LoVo (cell line): ENCODE data around the gene AP3B1.
"Not testable (repeated sequence)": the region's sequence is repeated elsewhere in the genome, so short reads cannot be mapped to it uniquely, and the experiment has no call there.

Experiments
- DNase-seq: peaks from one replicate; pipeline ENCODE4 v3.0.0-alpha.2; 2016; ENCODE audit warnings: low spot score

The AP3B1 gene

DNA sequence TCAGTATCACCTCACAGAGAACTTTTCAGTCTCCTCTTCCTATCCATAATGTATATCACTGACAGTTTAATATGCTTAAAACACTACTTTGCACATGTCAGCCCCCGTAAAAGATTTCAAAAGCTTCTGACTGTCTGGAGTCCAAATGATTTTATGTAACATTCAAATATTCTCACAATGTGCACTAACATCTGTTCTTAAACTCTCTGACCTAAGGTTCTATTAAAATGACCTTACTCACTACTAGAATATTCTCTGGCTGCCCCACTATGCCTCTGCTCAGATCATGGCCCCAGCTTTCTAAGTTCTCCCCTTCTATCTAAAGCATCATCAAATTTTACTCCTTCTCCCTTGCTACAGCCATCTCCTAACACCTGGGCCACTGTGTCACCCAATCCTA is 52.5 kb downstream of the AP3B1 start:
- DNase-seq = no peak

DNA sequence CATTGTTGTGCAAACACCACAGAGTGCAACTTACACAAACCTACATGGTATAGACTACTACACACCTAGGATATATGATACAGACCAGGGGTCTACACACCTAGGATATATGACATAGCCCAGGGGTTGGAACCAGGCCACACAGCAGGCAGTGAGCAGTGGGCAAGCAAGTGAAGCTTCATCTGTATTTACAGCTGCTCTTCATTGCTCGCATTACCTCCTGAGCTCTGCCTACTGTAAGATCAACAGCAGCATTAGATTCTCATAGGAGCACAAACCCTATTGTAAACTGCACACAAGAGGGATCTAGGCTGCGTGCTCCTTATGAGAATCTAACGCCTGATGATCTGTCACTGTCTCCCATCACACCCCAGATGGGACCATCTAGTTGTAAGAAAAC is 56.6 kb downstream of the AP3B1 start:
- no peak for DNase-seq

DNA sequence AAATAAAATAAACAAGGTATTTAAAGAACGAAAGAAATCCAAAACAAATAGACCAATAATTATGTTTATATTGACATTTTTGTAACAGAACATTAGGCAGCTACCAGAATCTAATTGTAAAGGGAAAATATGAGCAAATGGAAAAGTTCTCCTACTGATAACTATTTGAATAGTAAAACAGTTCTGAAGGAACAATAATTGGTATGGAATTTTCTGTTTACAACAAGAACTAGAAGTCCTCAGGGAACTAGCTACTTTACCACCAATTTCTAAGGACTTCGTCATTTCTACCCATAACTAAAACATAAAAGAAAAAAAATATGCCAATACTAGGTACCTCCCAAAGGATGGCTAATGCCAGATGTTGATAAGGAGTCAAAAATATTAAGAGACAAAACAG is 58.5 kb downstream of the AP3B1 start:
- no peak for DNase-seq

DNA sequence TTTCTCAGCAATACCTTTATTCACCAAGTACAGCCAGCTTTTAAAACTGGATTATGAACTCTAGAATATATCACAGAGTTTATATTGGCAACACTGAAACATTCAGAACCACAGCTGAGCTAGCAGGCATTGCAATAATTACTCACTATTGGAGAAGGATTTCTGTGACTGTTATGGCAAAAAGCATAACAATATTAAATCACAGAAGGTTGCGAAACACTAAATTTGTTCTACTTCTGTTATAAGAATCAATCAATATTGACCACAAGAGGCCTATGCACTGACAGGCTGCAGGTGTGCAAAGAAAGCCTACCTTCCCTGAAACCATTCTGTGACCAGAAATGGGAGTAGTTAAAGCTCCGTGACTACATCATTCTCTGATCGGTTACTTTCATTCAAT is 59.2 kb downstream of the AP3B1 start:
- DNase-seq = no peak

DNA sequence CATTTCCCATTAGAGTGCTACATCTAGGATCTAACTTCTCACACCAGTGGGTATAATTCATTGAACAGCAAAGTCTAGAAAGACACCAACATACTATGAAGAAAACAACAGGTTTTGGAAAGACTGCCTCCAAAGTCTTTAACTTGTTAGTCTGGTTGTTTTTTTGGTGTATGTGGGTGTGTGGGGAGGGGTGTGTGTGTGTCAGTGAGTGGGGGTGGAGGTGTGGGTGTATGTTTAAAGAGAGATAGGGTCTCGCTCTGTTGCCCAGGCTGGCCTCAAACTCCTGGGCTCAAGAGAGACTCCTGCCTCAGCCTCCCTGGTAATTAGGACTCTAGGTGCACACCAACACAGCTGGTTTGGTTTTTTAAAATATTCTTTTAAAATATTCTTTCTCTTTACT is 59.7 kb downstream of the AP3B1 start:
- no peak for DNase-seq

DNA sequence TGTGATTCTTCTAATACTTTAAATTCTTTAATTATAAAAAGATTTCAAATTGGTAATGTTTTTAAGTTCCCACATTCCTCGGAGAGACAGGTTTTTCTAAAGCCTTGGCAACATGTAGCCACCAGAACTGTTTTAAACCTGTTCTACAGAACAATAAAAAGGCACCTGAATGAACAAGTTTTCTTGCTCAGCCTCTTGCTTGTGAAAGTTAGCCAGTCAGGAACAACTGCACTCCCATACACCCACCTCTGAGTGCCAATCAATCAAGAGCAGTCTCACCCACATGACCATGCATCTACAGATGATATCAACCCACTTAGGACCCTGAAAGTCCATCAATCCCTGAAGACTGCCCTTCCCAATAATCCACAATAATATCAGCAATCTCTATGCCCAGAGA is 62.3 kb downstream of the AP3B1 start:
- no peak for DNase-seq

DNA sequence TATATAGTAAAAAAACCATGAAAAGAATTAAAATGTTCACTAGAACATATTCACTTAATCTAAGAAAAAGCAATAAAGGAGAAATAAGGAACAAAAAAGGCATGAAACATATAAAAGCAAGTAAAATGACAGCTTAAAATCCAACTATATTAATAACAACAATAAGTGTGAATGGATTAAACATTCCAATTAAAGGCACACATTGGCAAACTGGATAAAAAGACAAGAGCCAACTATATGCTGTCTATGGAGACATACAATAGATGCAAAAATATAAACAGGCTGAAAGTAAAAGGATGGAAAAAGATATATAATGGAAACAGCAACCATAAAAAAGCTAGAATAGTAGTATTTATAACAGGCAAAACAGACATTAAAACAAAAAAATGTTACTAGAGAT is 70.1 kb downstream of the AP3B1 start:
- no peak for DNase-seq

DNA sequence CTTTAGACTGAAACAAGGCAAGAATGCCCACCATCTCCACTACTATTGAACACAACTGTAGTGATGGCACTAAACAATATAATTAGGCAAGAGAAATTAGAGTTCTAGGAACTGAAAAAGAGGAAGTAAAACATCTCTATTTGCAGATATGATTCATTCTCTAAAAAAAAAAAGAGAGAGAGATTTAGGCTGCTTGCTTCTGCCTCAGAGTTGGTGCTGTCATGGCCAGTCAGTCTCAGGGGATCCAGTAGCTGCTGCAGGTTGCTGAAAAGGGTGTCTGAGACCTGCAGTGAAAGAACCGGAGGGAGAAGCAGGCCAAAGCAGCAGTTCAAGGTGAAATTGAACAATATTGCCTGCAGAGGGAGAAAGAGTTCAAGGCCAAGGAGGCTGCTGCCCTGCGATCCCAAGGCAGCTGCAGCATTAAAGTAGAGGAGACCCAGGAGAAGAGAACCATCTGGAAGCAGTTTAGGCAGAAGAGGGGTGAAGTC is 72.5 kb downstream of the AP3B1 start:
- no peak for DNase-seq

DNA sequence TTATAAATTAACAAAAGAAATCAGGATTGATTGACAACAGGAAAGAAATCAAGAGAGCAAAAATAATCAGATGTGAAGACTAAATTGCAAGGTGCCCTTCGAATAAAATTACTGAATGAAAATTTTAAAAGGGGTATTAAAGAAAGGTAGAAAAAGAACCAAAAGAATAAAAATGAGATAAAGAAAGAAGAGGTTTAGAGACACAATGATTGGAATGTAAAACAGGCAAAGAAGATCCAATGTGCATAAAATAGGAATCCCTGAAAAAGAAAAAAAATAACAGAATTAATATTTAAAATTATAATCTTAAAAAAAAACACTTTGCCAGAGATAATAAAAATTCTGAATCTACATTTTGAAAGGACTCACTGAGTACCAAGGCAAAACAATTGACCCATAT is 73.0 kb downstream of the AP3B1 start:
- no peak for DNase-seq

DNA sequence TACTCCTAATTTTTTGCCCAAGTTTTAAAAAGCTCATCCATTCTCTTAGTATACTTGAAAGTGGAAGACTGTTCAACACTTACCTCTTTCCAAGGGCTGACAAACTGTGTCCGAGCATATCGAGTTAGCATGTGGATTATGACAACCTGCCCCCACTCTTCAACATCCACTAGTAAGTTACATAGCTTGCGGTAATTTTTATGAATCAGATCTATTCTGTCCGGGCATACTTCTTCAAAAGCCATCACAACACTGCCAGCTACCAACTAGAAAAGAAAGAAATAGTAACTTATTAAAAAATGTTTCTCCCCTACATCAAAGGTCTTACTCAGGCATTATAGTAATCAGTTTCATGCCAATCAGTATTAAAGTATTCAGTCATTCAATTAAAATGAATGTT is 78.5 kb downstream of the AP3B1 start:
- no peak for DNase-seq

DNA sequence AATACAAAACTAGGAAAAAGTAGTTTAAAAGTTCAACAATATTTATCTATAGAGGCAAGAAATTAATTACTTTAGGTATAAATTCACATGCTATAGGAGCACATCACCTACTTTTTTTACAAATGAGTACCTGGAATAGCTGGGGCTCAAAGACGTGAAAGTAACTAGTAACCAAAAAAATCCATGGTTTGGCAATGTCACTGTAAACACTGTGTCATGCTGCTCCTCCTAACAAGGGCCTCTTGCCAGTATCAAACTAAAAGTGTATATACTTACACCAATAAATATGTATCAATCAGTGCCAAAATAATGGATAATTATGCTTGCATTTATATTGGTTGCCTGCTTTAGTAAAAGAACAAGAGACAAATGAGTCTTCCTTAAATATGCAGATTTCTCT is 78.9 kb downstream of the AP3B1 start:
- DNase-seq = no peak

DNA sequence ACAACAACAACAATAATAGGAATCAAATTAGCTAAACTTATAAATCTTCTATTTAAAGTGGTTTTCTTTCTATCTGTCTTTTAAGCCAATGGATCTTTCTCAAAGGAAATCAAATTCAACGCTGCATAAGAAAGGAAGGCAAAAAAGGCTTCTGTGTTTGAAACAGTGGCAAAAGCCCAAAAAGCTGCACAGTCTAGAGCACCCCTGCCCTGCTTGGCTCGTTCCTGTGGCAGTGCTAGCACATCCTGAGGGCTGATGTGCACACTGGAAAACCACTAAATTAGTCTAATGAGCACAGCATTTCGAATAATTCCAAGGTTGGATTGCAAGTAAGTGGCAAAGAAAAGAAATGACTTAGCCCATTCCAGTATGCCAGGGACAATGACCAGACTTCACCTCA is 80.7 kb downstream of the AP3B1 start:
- no peak for DNase-seq

DNA sequence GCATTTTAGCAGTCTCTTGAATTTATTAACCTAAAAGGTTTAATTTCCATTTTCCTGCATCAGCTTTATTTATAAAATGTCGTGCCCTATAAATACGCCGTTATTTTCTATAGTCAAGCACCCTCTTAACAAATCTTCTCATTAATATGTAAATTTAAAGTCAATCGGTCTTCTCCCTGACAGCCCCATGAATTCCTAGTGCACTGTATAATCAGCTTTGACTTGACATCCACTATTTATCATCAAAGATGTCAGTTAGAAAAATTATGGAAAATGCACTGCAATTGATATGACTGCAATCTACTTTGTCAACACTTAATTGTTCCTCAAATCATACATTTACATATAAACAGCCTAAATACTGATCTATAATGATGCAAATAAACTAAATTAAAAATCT is 83.4 kb downstream of the AP3B1 start:
- DNase-seq = no peak

DNA sequence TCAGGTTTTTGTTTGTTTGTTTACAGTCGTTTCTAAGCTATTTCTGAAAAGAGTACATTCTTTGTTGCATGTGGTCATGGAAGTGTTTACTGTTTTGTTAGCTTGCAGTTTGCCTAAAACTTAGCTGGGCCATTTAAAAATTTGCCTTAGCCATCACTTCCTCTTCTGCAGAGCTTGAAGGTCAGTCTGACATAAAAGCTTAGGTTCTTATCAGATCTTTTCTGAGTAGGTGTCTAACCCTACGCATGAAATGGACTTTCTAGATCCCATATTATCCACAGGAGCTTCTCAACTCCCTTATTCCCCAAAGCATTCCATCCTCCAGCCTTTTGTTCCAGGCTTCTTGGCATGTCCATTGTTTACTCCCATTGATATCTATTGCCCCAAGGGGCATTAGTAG is 90.3 kb downstream of the AP3B1 start:
- no peak for DNase-seq

DNA sequence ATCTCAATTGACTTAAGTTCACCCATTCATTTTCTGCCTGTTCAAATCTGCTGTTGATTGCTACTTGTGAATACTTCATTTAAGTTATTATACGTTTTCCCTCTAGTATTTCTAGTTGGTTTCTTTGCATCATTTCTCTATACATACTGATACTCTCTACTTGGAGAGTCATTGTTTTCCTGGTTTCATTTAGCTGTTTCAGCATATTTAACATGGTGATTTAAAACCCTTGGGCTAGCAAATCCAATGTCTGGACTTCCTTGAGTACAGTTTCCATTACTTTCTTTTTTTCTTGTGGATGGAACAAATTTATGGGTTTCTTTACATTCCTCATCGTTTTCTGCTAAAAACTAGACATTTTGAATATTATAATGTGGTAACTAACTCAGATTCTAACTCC is 90.7 kb downstream of the AP3B1 start:
- DNase-seq = no peak

DNA sequence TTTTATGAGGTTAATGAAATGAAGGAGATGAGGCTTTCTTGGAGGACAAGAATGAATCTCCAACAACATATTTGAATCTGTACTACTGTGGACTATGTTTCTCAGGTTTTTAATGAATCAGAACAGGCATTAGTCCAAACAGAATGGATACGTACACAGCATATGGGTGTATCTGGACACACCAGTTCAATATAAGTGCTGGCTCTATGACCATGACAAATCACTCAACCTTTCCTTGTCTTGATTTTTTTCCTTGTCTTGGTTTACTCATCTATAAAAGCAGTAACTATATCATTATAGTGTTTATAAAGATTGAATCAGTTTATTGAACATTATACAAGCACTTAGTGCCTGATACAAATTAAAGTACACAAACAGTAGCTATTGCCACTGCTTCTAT is 104.1 kb downstream of the AP3B1 start:
- DNase-seq = no peak

DNA sequence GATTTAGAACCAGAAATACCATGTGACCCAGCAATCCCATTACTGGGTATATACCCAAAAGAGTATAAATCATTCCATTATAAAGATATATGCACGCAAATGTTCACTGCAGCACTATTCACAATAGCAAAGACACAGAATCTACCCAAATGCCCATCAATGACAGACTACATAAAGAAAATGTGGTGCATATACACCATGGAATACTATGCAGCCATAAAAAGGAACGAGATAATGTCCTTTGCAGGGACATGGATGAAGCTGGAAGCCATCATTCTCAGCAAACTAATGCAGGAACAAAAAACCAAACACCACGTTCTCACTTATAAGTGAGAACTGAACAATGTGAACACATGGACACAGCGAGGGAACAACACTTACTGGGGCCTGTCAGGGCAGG is 105.8 kb downstream of the AP3B1 start:
- not testable (repeated sequence) for DNase-seq

DNA sequence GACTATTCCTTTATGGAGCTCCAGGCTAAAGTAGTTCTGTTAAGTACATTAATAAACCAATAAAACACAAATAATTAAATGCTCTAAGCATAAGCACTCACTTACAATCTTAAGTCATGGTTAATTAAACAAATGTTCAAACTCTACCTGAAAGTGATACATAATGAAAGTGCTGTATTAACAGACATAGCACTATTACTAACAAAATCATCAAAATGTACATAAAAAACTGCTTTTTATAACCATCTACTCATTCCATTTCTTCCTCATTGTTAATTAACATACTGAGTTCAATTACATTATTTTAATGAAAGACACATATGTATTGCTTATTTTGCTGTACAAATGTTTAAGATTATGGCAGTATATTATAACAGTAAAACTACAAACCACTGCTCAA is 107.3 kb downstream of the AP3B1 start:
- no peak for DNase-seq

DNA sequence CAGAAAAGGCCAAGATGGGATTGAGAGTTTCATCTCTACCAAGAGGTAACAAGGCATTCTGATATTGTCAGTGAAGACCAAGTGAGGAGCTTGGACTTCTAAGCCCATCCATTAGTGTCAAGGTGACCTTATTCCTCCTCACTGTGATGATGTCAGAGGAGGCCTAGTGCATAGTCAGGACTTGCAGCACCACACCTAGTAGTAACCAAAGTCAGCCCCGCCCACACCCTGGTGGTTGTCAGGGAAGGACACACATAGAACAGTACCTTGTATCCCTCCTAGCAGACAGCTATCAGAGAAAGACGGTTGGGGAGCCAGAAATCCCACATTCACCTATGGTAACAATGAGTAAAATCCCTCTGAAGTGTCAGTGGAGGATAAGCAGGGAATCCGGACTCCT is 111.7 kb downstream of the AP3B1 start:
- DNase-seq = no peak

DNA sequence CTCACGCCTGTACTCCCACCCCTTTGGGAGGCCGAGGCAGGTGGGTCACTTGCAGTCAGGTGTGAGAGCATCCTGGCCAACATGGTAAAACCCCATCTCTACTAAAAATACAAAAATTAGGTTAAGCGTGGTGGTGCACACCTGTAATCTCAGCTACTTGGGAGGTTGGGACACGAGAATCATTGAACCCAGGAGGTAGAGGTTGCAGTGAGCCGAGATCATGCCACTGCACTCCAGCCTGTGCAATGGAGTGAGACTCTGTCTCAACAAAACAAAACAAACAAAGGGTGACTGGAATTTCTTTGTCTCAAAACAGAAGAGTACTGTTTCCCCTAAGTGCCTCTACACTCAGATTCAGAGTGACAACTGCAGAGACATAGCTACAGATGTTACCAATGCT is 116.1 kb downstream of the AP3B1 start:
- no peak for DNase-seq

DNA sequence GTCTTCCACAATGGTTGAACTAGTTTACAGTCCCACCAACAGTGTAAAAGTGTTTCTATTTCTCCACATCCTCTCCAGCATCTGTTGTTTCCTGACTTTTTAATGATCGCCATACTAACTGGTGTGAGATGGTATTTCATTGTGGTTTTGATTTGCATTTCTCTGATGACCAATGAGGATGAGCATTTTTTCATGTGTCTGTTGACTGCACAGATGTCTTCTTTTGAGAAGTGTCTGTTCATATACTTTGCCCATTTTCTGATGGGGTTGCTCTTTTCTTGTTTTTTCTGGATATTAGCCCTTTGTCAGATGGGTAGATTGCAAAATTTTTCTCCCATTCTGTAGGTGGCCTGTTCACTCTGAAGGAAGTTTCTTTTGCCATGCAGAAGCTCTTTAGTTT is 124.2 kb downstream of the AP3B1 start:
- DNase-seq = not testable (repeated sequence)

DNA sequence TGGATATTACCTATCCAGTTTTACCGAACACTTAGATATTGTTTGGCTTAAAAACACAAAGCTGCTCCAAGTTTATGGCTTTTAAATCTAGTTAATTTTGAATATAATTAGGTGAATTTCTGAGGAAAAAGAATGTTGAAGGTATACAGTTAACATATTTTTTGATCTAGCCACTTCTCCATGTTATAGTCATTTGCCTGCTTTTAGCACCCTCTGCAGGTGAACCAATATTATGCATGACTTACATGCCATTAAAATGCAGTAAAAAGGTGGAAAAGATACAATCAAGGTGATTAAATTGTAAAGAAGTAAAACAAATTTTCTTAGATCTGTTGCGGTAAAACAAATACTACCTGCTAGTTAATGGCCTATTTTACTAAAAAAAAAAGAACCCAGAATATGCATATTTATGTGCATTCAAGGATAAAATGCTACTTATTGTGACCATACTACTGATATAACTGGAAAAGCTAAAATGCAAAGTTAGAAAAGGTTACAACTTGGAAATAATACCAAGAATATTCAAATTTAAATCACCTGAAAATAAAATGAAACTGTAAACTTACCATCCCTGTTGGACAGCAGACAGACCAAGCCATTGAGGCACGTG is 132.1 kb downstream of the AP3B1 start:
- DNase-seq = no peak

DNA sequence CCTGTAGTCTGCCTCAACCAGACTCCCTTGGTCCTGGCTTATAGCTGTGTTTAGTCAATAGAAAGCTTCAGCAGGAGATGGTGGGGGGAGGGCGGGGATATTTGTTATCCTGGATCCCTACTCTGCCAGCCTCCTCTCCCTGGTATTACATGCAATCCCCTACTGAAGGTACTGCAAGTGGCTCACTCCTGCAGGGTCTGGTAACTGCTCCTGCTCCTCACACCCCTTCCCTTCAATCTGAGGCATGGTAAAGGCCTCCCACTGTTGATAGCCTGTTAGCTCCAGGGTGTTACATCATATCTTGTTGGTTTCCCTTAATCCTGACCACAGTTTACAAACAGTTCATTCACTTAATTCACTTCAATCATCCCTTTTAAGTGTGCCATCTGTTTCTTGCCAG is 137.5 kb downstream of the AP3B1 start:
- DNase-seq = no peak

DNA sequence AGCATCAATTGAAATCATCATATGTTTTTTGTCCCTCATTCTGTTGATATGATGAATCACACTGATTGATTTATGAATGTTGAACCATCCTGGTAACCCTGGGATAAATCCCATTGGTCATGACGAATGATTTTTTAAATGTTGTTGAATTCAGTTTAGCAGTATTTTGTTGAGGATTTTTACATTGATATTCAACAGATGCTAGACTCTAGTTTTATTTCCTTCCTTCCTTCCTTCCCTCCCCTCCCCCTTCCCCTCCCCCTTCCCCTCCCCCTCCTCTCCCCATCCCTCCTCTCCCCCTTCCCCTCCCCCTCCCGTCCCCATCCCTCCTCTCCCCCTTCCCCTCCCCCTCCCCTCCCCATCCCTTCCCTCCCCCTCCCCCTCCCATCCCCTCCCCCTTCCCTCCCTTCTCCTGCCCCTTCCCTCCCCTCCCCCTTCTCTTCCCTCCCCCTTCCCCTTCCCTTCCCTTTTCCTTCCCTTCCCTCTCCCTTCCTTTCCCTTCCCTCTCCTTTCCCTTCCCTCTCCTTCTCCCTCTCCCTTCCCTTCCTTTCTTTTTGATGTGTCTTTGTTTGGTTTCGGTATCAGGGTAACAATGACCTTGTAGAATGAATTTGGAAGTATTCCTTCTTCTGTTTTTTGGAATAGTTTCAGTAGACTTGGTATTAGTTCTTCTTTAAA is 142.8 kb downstream of the AP3B1 start:
- DNase-seq = no peak
